ENCODE results near the gene SOCS6.

SOCS6 gene

GRCh38 chr18:70322385-70322784, 33.5 kb downstream of the SOCS6 start:
- no peaks in the 10 kb centered on the region; the same call in 1 of the 2 replicates for H4K20me1 ChIP-seq (ENCODE audit: insufficient read depth)
- no peaks in the 10 kb centered on the region; the same call in 1 of the 2 replicates for H3K36me3 ChIP-seq (ENCODE audit: insufficient read depth)
- no peak overlapping the region for H3K9ac ChIP-seq
- no peak overlapping the region for H2AFZ ChIP-seq (ENCODE audit: low read depth)
- H3K79me2 ChIP-seq (ENCODE audit: insufficient read depth, low read depth) = peaks cover 44% of the 10 kb centered on the region
- no peak overlapping the region for H3K27ac ChIP-seq
- H3K4me2 ChIP-seq = no peak overlapping the region
- H3K4me1 ChIP-seq (ENCODE audit: low read depth, poor library complexity, severe bottlenecking) = peaks cover 9% of the 10 kb centered on the region
- TF ChIP-seq CTCF (conservative IDR thresholded peaks at IDR 0.05; ENCODE audit: low read depth, low read length) = no peak
- no peaks in the 10 kb centered on the region for H3K27me3 ChIP-seq (ENCODE audit: insufficient read depth, low read depth)
- no peak overlapping the region for H3K4me3 ChIP-seq (IDR thresholded peaks at IDR 0.05; ENCODE audit: insufficient read depth, low read depth, low read length)

- H2AFZ ChIP-seq (ENCODE audit: low read depth) = no peak overlapping the region
- H4K20me1 ChIP-seq (ENCODE audit: insufficient read depth) = no peaks in the 10 kb centered on the region
- H3K27ac ChIP-seq = no peak overlapping the region
- H3K79me2 ChIP-seq (ENCODE audit: insufficient read depth, low read depth) = peaks cover 39% of the 10 kb centered on the region
- H3K4me2 ChIP-seq = no peak overlapping the region
- peaks cover 9% of the 10 kb centered on the region for H3K4me1 ChIP-seq (ENCODE audit: low read depth, poor library complexity, severe bottlenecking)
- no peaks in the 10 kb centered on the region; the same call in 1 of the 2 replicates for H3K36me3 ChIP-seq (ENCODE audit: insufficient read depth)
- H3K9ac ChIP-seq = no peak overlapping the region
- TF ChIP-seq CTCF (conservative IDR thresholded peaks at IDR 0.05; ENCODE audit: low read depth, low read length) = no peak
- no peaks in the 10 kb centered on the region for H3K27me3 ChIP-seq (ENCODE audit: insufficient read depth, low read depth)
- no peak overlapping the region for H3K4me3 ChIP-seq (IDR thresholded peaks at IDR 0.05; ENCODE audit: insufficient read depth, low read depth, low read length)
Observed at GRCh38 chr18:70322928-70323327, 34.1 kb downstream of the SOCS6 start.

- Histone ChIP-seq H3K27me3 (ENCODE audit: insufficient read depth, low read depth) (no peaks in the 10 kb centered on the region), H4K20me1 (ENCODE audit: insufficient read depth) (no peaks in the 10 kb centered on the region), H3K4me2 (no peak overlapping the region), H3K4me3 (IDR thresholded peaks at IDR 0.05; ENCODE audit: insufficient read depth, low read depth, low read length) (no peak overlapping the region), H3K36me3 (ENCODE audit: insufficient read depth) (no peaks in the 10 kb centered on the region; the same call in 1 of the 2 replicates), H3K79me2 (ENCODE audit: insufficient read depth, low read depth) (peaks cover 22% of the 10 kb centered on the region; the same call in 1 of the 2 replicates), H3K9ac (no peak overlapping the region), H3K27ac (no peak overlapping the region), H3K4me1 (ENCODE audit: low read depth, poor library complexity, severe bottlenecking) (peaks cover 9% of the 10 kb centered on the region), H2AFZ (ENCODE audit: low read depth) (no peak overlapping the region)
- no peak for TF ChIP-seq CTCF (conservative IDR thresholded peaks at IDR 0.05; ENCODE audit: low read depth, low read length)
Observed at GRCh38 chr18:70324897-70325296, 36.1 kb downstream of the SOCS6 start.

GRCh38 chr18:70326255-70326654, 37.4 kb downstream of the SOCS6 start:
- H2AFZ ChIP-seq (ENCODE audit: low read depth) = no peak overlapping the region
- H3K27ac ChIP-seq = no peak overlapping the region
- no peak overlapping the region for H3K9ac ChIP-seq
- no peaks in the 10 kb centered on the region for H4K20me1 ChIP-seq (ENCODE audit: insufficient read depth)
- H3K79me2 ChIP-seq (ENCODE audit: insufficient read depth, low read depth) = peaks cover 20% of the 10 kb centered on the region; the same call in 1 of the 2 replicates
- H3K27me3 ChIP-seq (ENCODE audit: insufficient read depth, low read depth) = no peaks in the 10 kb centered on the region
- no peak overlapping the region for H3K4me3 ChIP-seq (IDR thresholded peaks at IDR 0.05; ENCODE audit: insufficient read depth, low read depth, low read length)
- no peaks in the 10 kb centered on the region; the same call in 1 of the 2 replicates for H3K36me3 ChIP-seq (ENCODE audit: insufficient read depth)
- H3K4me1 ChIP-seq (ENCODE audit: low read depth, poor library complexity, severe bottlenecking) = peaks cover 9% of the 10 kb centered on the region
- H3K4me2 ChIP-seq = no peak overlapping the region
- no peak for TF ChIP-seq CTCF (conservative IDR thresholded peaks at IDR 0.05; ENCODE audit: low read depth, low read length)
